ENCODE measurements around the gene ZYG11B.
"Not testable (repeated sequence)": the region's sequence is repeated elsewhere in the genome, so short reads cannot be mapped to it uniquely, and the experiment has no call there.

Gene ZYG11B

GRCh38 chr1:52759908-52760307 lies 33.7 kb downstream of the ZYG11B start:
- no peak for DNase-seq

GRCh38 chr1:52767596-52768280 lies 41.5 kb downstream of the ZYG11B start:
- DNase-seq = peak; percentile 3

GRCh38 chr1:52769346-52770033 lies 43.2 kb downstream of the ZYG11B start:
- no peak for DNase-seq

GRCh38 chr1:52771384-52771783 lies 45.1 kb downstream of the ZYG11B start:
- no peak for DNase-seq

- no peak for DNase-seq
Measured at GRCh38 chr1:52786148-52786547, 59.9 kb downstream of the ZYG11B start.

- DNase-seq = not testable (repeated sequence)
Measured at GRCh38 chr1:52790429-52790828, 64.2 kb downstream of the ZYG11B start.

- no peak for DNase-seq
Measured at GRCh38 chr1:52792036-52792435, 65.8 kb downstream of the ZYG11B start.

GRCh38 chr1:52793717-52794116 lies 67.5 kb downstream of the ZYG11B start:
- not testable (repeated sequence) for DNase-seq

- peak; percentile 17 for DNase-seq
Measured at GRCh38 chr1:52795464-52795863, 69.2 kb downstream of the ZYG11B start.

- no peak for DNase-seq
Measured at GRCh38 chr1:52798331-52798730, 72.1 kb downstream of the ZYG11B start.

GRCh38 chr1:52801011-52801410 lies 74.8 kb downstream of the ZYG11B start:
- DNase-seq = no peak

- DNase-seq = not testable (repeated sequence)
Measured at GRCh38 chr1:52804083-52804482, 77.8 kb downstream of the ZYG11B start.

- no peak for DNase-seq
Measured at GRCh38 chr1:52814465-52814864, 88.2 kb downstream of the ZYG11B start.

- DNase-seq = not testable (repeated sequence)
Measured at GRCh38 chr1:52820830-52821229, 94.6 kb downstream of the ZYG11B start.

GRCh38 chr1:52825868-52826267 lies 99.6 kb downstream of the ZYG11B start:
- DNase-seq = no peak

GRCh38 chr1:52834798-52835197 lies 108.5 kb downstream of the ZYG11B start:
- no peak for DNase-seq

- DNase-seq = no peak
Measured at GRCh38 chr1:52836035-52836434, 109.8 kb downstream of the ZYG11B start.

GRCh38 chr1:52839175-52839574 lies 112.9 kb downstream of the ZYG11B start:
- DNase-seq = not testable (repeated sequence)

GRCh38 chr1:52842643-52843310 lies 116.5 kb downstream of the ZYG11B start, which contains the start of gene ZYG11A:
ZYG11A (plus strand) TSS chr1:52842760; CDS start chr1:52842884, 124 bp downstream.
- DNase-seq = peak; percentile 63

- DNase-seq = not testable (repeated sequence)
Measured at GRCh38 chr1:52845119-52845518, 118.9 kb downstream of the ZYG11B start.

GRCh38 chr1:52848423-52848822 lies 122.2 kb downstream of the ZYG11B start:
- DNase-seq = no peak

- no peak for DNase-seq
Measured at GRCh38 chr1:52850951-52851350, 124.7 kb downstream of the ZYG11B start.

GRCh38 chr1:52852854-52853253 lies 126.6 kb downstream of the ZYG11B start:
- no peak for DNase-seq

- no peak for DNase-seq
Measured at GRCh38 chr1:52855584-52855983, 129.3 kb downstream of the ZYG11B start.
